Activated B cell treated with CpG ODN at 0.5 μM for 24 hours (primary cell): Measurements from ENCODE around the gene KLHL34. TPM values are rescaled to one million over a fixed set of nuclear protein-coding genes. Genes with fewer than 3 reads are reported as not detected.

ENCODE experiments used
- ATAC-seq: fragments of 200-7000 bp; cut with Tn5 transposase; one replicate; pipeline ENCODE4 v1.10.0; 2021; ENCODE audit warnings: low read depth, mild to moderate bottlenecking, moderate library complexity
- CTCF ChIA-PET: fragments of 350-600 bp; sonication (Branson Sonifier 250); formaldehyde crosslinking; loops from one replicate; lab custom pipeline; 2021; ENCODE audit warnings: antibody characterized with exemption; lab: Charles Lee
- POLR2A ChIA-PET: fragments of 350-600 bp; sonication (Branson Sonifier 250); formaldehyde crosslinking; loops from one replicate; lab custom pipeline; 2021; ENCODE audit warnings: antibody characterized with exemption; lab: Charles Lee
- DNase-seq: peaks from one replicate; pipeline ENCODE4 v3.0.0; 2022
- H3K27ac Mint-ChIP-seq: one replicate; pipeline ENCODE4 v1.8.0; 2020; ENCODE audit warnings: mixed read lengths
- H3K27me3 Mint-ChIP-seq: one replicate; pipeline ENCODE4 v1.8.0; 2021; ENCODE audit warnings: mixed read lengths
- H3K36me3 Mint-ChIP-seq: one replicate; pipeline ENCODE4 v1.8.0; 2021; ENCODE audit warnings: low read depth, mixed read lengths
- H3K4me1 Mint-ChIP-seq: one replicate; pipeline ENCODE4 v1.8.0; 2021; ENCODE audit warnings: mixed read lengths
- H3K4me3 Mint-ChIP-seq: one replicate; pipeline ENCODE4 v1.8.0; 2020; ENCODE audit warnings: mild to moderate bottlenecking, mixed read lengths
- H3K9me3 Mint-ChIP-seq: one replicate; pipeline ENCODE4 v1.8.0; 2020; ENCODE audit warnings: mixed read lengths
- intact Hi-C: fragments of 100-400 bp; cut with micrococcal nuclease; formaldehyde crosslinking; loops from one replicate; pipeline ENCODE4 v1.15.1; 2024
- total RNA-seq: library from RNA; stranded (reverse); gene quantifications from 2 replicates; pipeline ENCODE4 v1.2.3, GENCODE V29; 2022
- TF ChIP-seq, protein P1 (sequence below): fragments of 200-600 bp; IDR thresholded peaks from one replicate; pipeline ENCODE4 v1.8.0; 2022; ENCODE audit warnings: antibody characterized with exemption, mild to moderate bottlenecking

Gene KLHL34
- total RNA-seq, 1 donor from 2014 or later = 0.58 TPM

DNA sequence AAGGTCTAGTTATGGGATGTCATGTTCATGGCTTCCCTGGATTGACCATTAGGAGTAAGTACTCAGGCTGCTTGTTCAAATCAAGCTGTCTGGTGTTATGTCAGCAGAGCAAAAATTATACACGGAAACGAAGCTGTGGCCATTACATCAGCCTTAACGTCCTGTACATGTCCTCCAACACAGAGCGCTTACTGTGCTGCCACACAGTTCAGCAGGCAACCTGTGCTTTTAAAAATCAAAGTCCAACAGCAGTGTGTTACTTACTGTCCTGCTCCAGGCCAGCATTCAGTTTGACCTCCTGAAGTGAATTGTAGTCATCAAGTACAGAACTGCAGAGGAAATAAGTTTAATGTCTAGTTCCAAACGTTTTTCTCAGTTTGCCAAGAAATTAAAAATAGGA, 46.0 kb downstream of the KLHL34 start:
- Mint-ChIP-seq H3K9me3 (no peaks in the 10 kb centered on the region), H3K27me3 (no peaks in the 10 kb centered on the region), H3K4me3 (no peak overlapping the region), H3K27ac (no peak overlapping the region), H3K36me3 (peaks cover 42% of the 10 kb centered on the region), H3K4me1 (no peaks in the 10 kb centered on the region)
- ChIA-PET POLR2A (no interaction called here), CTCF (no interaction called here)
- DNase-seq = no peak
- ATAC-seq = no peak
- intact Hi-C loops = no loop called here
- TF ChIP-seq, protein P1, sequence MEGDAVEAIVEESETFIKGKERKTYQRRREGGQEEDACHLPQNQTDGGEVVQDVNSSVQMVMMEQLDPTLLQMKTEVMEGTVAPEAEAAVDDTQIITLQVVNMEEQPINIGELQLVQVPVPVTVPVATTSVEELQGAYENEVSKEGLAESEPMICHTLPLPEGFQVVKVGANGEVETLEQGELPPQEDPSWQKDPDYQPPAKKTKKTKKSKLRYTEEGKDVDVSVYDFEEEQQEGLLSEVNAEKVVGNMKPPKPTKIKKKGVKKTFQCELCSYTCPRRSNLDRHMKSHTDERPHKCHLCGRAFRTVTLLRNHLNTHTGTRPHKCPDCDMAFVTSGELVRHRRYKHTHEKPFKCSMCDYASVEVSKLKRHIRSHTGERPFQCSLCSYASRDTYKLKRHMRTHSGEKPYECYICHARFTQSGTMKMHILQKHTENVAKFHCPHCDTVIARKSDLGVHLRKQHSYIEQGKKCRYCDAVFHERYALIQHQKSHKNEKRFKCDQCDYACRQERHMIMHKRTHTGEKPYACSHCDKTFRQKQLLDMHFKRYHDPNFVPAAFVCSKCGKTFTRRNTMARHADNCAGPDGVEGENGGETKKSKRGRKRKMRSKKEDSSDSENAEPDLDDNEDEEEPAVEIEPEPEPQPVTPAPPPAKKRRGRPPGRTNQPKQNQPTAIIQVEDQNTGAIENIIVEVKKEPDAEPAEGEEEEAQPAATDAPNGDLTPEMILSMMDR = no peak

DNA sequence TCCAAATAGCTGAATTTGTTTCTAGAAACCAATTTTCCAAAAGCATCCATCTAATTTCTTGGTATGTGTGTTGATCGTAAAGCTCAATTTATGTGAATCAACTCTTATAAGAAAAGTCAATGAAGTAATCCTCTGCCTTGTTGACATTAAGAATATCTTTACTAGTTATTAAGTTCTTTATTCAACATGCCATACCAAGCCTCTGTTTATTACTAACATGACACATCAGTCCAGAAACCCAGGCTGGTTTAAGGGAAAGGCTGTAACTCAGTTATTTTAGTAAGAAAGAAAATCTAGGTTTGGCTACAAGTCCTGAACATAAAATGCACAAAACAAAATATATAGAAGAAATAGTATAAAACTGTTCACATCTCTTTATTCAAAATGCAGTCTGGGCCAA, 48.0 kb downstream of the KLHL34 start:
- ChIA-PET CTCF (no interaction called here), POLR2A (no interaction called here)
- intact Hi-C loops = no loop called here
- TF ChIP-seq, protein P1 = no peak
- no peaks in the 10 kb centered on the region for H3K4me1 Mint-ChIP-seq
- H3K27ac Mint-ChIP-seq = no peak overlapping the region
- no peak overlapping the region for H3K4me3 Mint-ChIP-seq
- H3K9me3 Mint-ChIP-seq = no peaks in the 10 kb centered on the region
- H3K27me3 Mint-ChIP-seq = no peaks in the 10 kb centered on the region
- ATAC-seq = no peak
- H3K36me3 Mint-ChIP-seq = peaks cover 47% of the 10 kb centered on the region
- no peak for DNase-seq

DNA sequence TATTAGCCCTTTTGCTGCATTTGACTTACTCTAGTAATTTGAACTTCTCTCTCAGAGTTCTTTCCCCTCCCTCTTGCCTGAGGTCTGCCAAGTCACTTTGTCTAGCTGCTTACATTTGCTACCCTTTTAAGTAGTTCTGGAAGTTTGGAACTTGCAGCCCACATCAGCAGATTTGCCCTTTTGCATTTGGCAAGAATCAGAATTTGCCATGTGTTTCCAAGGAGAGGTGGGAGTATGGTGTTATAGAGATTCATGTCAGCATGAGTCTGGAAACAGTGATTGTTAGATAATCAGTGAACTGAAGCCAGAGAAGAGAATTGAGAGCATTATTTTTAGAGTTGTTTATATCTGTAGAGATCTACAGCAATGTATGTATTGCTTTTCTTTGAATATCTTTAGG, 52.1 kb downstream of the KLHL34 start:
- Mint-ChIP-seq H3K27me3 (no peaks in the 10 kb centered on the region), H3K36me3 (peaks cover 53% of the 10 kb centered on the region), H3K4me3 (no peak overlapping the region), H3K27ac (no peak overlapping the region), H3K4me1 (no peaks in the 10 kb centered on the region), H3K9me3 (no peaks in the 10 kb centered on the region)
- intact Hi-C loops = no loop called here
- ATAC-seq = no peak
- ChIA-PET CTCF (no interaction called here), POLR2A (no interaction called here)
- no peak for DNase-seq
- TF ChIP-seq, protein P1 = no peak

Other genes starting within 250 kb of the KLHL34 start
- not detected in 2 replicates for gene SMPX, start 99.8 kb upstream of the KLHL34 start, total RNA-seq
- gene MBTPS2, start 181.3 kb upstream of the KLHL34 start, total RNA-seq = 7.9 and 9.0 TPM in 2 replicates
- gene YY2, start 197.7 kb upstream of the KLHL34 start, total RNA-seq = 1.5 and 2.3 TPM in 2 replicates